Stimulated activated CD4-positive, alpha-beta T cell treated with anti-CD3 and anti-CD28 coated beads, Interleukin-1b, Interleukin-23, amount 100 ng/mL, for 24 hours (primary cell): ENCODE data around the gene PLOD1.
"Not testable (repeated sequence)": the region's sequence is repeated elsewhere in the genome, so short reads cannot be mapped to it uniquely, and the experiment has no call there.

Experiments
- DNase-seq, 4 experiments: peaks; one replicate each; pipeline ENCODE4 v3.0.0-alpha.2; 2020; ENCODE audit warnings: low read depth in 4 of 4, low spot score in 1 of 4

Gene PLOD1

GRCh38 chr1:11938722-11939526, 4.4 kb downstream of the PLOD1 start:
- no peak for DNase-seq

- not testable (repeated sequence) for DNase-seq
Measured at GRCh38 chr1:11939794-11940193, 5.3 kb downstream of the PLOD1 start.

GRCh38 chr1:11940260-11940921, 5.9 kb downstream of the PLOD1 start:
- DNase-seq: no peak

GRCh38 chr1:11942280-11942679, 7.8 kb downstream of the PLOD1 start:
- no peak for DNase-seq

- no peak for DNase-seq
Measured at GRCh38 chr1:11943619-11944018, 9.1 kb downstream of the PLOD1 start.

- DNase-seq: no peak
Measured at GRCh38 chr1:11944358-11944931, 9.9 kb downstream of the PLOD1 start.

- DNase-seq: no peak
Measured at GRCh38 chr1:11946647-11947046, 12.1 kb downstream of the PLOD1 start.

GRCh38 chr1:11948822-11949458, 14.4 kb downstream of the PLOD1 start:
- no peak for DNase-seq

GRCh38 chr1:11951901-11952300, 17.4 kb downstream of the PLOD1 start:
- DNase-seq: no peak

GRCh38 chr1:11952455-11953109, 18.1 kb downstream of the PLOD1 start:
- DNase-seq: no peak

GRCh38 chr1:11955221-11955620, 20.7 kb downstream of the PLOD1 start:
- DNase-seq: no peak

- no peak for DNase-seq
Measured at GRCh38 chr1:11957398-11957797, 22.9 kb downstream of the PLOD1 start.

- DNase-seq: no peak
Measured at GRCh38 chr1:11957897-11958296, 23.4 kb downstream of the PLOD1 start.

GRCh38 chr1:11960276-11960675, 25.8 kb downstream of the PLOD1 start:
- DNase-seq: no peak

GRCh38 chr1:11960715-11961114, 26.2 kb downstream of the PLOD1 start:
- no peak for DNase-seq

- DNase-seq: no peak
Measured at GRCh38 chr1:11961230-11961629, 26.7 kb downstream of the PLOD1 start.

- no peak for DNase-seq
Measured at GRCh38 chr1:11963622-11964021, 29.1 kb downstream of the PLOD1 start.

GRCh38 chr1:11964656-11965055, 30.1 kb downstream of the PLOD1 start:
- DNase-seq: no peak

- no peak for DNase-seq
Measured at GRCh38 chr1:11967028-11967547, 32.6 kb downstream of the PLOD1 start.

GRCh38 chr1:11970441-11971185, 36.1 kb downstream of the PLOD1 start:
- DNase-seq: no peak
